OCI-LY3 (cell line): ENCODE measurements around the gene NCOA1.

Experiments
- H2AFZ ChIP-seq: fragments of 200-600, 300-600 bp; shearing (Covaris generic); 2 replicates; pipeline ENCODE4 v1.6.0; 2014; ENCODE audit warnings: antibody characterized with exemption, low read depth, low read length
- H3K27ac ChIP-seq: fragments of 200-600, 300-600 bp; sonication (generic); 2 replicates; pipeline ENCODE4 v1.5.1; 2014; ENCODE audit warnings: mild to moderate bottlenecking, low read length, moderate library complexity, mixed read lengths
- H3K27me3 ChIP-seq: fragments of 200-600, 300-600 bp; sonication (generic); 2 replicates; pipeline ENCODE4 v1.6.1; 2014; ENCODE audit warnings: low read depth, low read length, mixed read lengths
- H3K36me3 ChIP-seq: fragments of 200-600, 300-600 bp; sonication (generic); replicated peaks from 2 replicates; pipeline ENCODE3; 2014; ENCODE audit warnings: low read depth, low read length, mixed read lengths
- H3K4me1 ChIP-seq: fragments of 300-600, 200-600 bp; sonication (generic); 2 replicates; pipeline ENCODE4 v1.6.1; 2014; ENCODE audit warnings: low read length, mixed read lengths
- H3K4me2 ChIP-seq: fragments of 200-600, 300-600 bp; sonication (generic); 2 replicates; pipeline ENCODE4 v1.6.1; 2014; ENCODE audit warnings: low read length, mixed read lengths
- H3K4me3 ChIP-seq: fragments of 300-600, 200-600 bp; sonication (generic); 2 replicates; pipeline ENCODE4 v1.5.1; 2014; ENCODE audit warnings: antibody characterized with exemption, mild to moderate bottlenecking, low read length, moderate library complexity
- H3K79me2 ChIP-seq: fragments of 300-600, 200-600 bp; shearing (Covaris generic); 2 replicates; pipeline ENCODE4 v1.6.1; 2014; ENCODE audit warnings: mild to moderate bottlenecking, low read length, mixed read lengths
- H3K9ac ChIP-seq: fragments of 300-600, 200-600 bp; shearing (Covaris generic); 2 replicates; pipeline ENCODE4 v1.6.0; 2014; ENCODE audit warnings: mild to moderate bottlenecking, low read length, moderate library complexity
- H3K9me3 ChIP-seq: fragments of 200-600, 300-600 bp; shearing (Covaris generic); 2 replicates; pipeline ENCODE4 v1.6.1; 2014; ENCODE audit warnings: low read length, mixed read lengths; ENCODE audit not compliant: insufficient read depth
- H4K20me1 ChIP-seq: fragments of 200-600, 300-600 bp; sonication (generic); 2 replicates; pipeline ENCODE4 v1.6.1; 2016; ENCODE audit warnings: low read length, mixed read lengths; ENCODE audit not compliant: insufficient read depth
- CTCF ChIP-seq: fragments of 200-600, 300-600 bp; sonication (generic); IDR thresholded peaks from 2 replicates; pipeline ENCODE4 v1.5.1; 2014; ENCODE audit warnings: antibody characterized with exemption, low read length, low read depth
- EZH2phosphoT487 ChIP-seq: fragments of 200-600 bp; shearing (Covaris generic); IDR thresholded peaks from 2 replicates; pipeline ENCODE4 v1.6.1; 2018; ENCODE audit warnings: antibody characterized with exemption, mixed run types, low read depth

Gene NCOA1

GRCh38 chr2:24520175-24520574, 29.1 kb downstream of the NCOA1 start:
- Histone ChIP-seq H3K9ac (no peak overlapping the region), H3K9me3 (no peaks in the 10 kb centered on the region), H4K20me1 (no peaks in the 10 kb centered on the region), H2AFZ (no peak overlapping the region), H3K4me1 (peaks cover 24% of the 10 kb centered on the region), H3K27me3 (no peaks in the 10 kb centered on the region), H3K27ac (no peak overlapping the region), H3K4me3 (no peak overlapping the region), H3K36me3 (no peaks in the 10 kb centered on the region), H3K79me2 (peaks cover 11% of the 10 kb centered on the region), H3K4me2 (no peak overlapping the region)
- TF ChIP-seq CTCF (no peak), EZH2phosphoT487 (no peak)

- H3K9me3 ChIP-seq = no peaks in the 10 kb centered on the region
- no peaks in the 10 kb centered on the region for H3K36me3 ChIP-seq
- no peak overlapping the region for H3K4me3 ChIP-seq
- peaks cover 7% of the 10 kb centered on the region; the same call in 1 of the 2 replicates for H3K79me2 ChIP-seq
- no peak overlapping the region for H3K27ac ChIP-seq
- H3K9ac ChIP-seq = no peak overlapping the region
- H4K20me1 ChIP-seq = no peaks in the 10 kb centered on the region
- H3K4me2 ChIP-seq = no peak overlapping the region
- no peaks in the 10 kb centered on the region for H3K27me3 ChIP-seq
- no peak for TF ChIP-seq CTCF
- TF ChIP-seq EZH2phosphoT487 = no peak
- H3K4me1 ChIP-seq = peaks cover 17% of the 10 kb centered on the region; the same call in 1 of the 2 replicates
- no peak overlapping the region for H2AFZ ChIP-seq
Observed at GRCh38 chr2:24521162-24521857, 30.3 kb downstream of the NCOA1 start.

- Histone ChIP-seq H3K79me2 (peaks cover 4% of the 10 kb centered on the region; the same call in 1 of the 2 replicates), H4K20me1 (no peaks in the 10 kb centered on the region), H2AFZ (no peak overlapping the region), H3K27ac (no peak overlapping the region), H3K36me3 (no peaks in the 10 kb centered on the region), H3K4me2 (no peak overlapping the region), H3K4me1 (peaks cover 17% of the 10 kb centered on the region; the same call in 1 of the 2 replicates), H3K9me3 (no peaks in the 10 kb centered on the region), H3K9ac (no peak overlapping the region), H3K4me3 (no peak overlapping the region), H3K27me3 (no peaks in the 10 kb centered on the region)
- no peak for TF ChIP-seq EZH2phosphoT487
- TF ChIP-seq CTCF = no peak
Observed at GRCh38 chr2:24521975-24522639, 31.1 kb downstream of the NCOA1 start.

DNA sequence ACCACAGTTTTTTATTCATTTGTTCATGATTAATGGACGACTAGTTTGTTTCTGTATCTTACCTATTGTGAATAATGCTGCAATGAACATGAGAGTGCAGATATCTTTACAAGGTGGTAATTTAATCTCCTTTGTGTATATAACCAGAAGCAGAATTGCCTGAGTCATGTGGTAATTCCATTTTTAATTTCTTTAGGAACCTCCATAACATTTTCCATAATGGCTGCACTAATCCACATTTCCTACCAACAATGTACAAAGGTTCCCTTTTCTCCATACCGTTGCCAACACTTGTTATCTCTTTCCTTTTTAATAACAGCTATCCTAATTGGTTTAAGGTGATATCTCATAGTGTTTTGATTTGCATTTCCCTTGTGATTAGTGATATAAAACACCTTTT, 36.5 kb downstream of the NCOA1 start:
- H4K20me1 ChIP-seq = no peaks in the 10 kb centered on the region
- no peak overlapping the region for H3K4me3 ChIP-seq
- peaks cover 20% of the 10 kb centered on the region; the same call in 1 of the 2 replicates for H3K79me2 ChIP-seq
- no peaks in the 10 kb centered on the region for H3K27me3 ChIP-seq
- 0 out of 2 replicates have a peak, but pooled peaks cover 7% of the 10 kb centered on the region for H3K9me3 ChIP-seq
- H3K4me1 ChIP-seq = no peaks in the 10 kb centered on the region
- TF ChIP-seq CTCF (no peak), EZH2phosphoT487 (no peak)
- H3K4me2 ChIP-seq = no peak overlapping the region
- no peak overlapping the region for H3K27ac ChIP-seq
- H3K36me3 ChIP-seq = peaks cover 4% of the 10 kb centered on the region
- H3K9ac ChIP-seq = no peak overlapping the region
- no peak overlapping the region for H2AFZ ChIP-seq
